Gastrocnemius medialis (tissue), 4 donors: ENCODE results near the gene PRUNE2. TPM values are rescaled to one million over a fixed set of nuclear protein-coding genes. Genes with fewer than 3 reads are reported as not detected.
A peak's percentile ranks its signal among the peaks of the same experiment; 100 is the strongest.

Source experiments
- ATAC-seq, 2 donors: fragments of 150-250 bp; one replicate each; pipeline ENCODE4 v1.9.1; 2016
- DNase-seq, 2 donors: peaks; one replicate each; pipeline ENCODE4 v3.0.0-alpha.2; 2019
- H3K27ac ChIP-seq, 4 donors: fragments of 200-600 bp; sonication (generic); 1 replicate in 1 of 4; 2 replicates in 3 of 4; pipeline ENCODE4 v1.5.1; 2016 to 2018; ENCODE audit warnings: mild to moderate bottlenecking in 2 of 4, moderate library complexity in 1 of 4
- H3K27me3 ChIP-seq, 3 donors: fragments of 200-600 bp; sonication (generic) in 2 of 3; 1 replicate in 1 of 3; 2 replicates in 2 of 3; pipeline versions ENCODE4 v1.5.1 to v1.6.0; 2016 to 2019; ENCODE audit warnings: mild to moderate bottlenecking in 1 of 3, moderate library complexity in 1 of 3
- H3K36me3 ChIP-seq, 2 donors: fragments of 200-600 bp; sonication (generic) in 1 of 2; one replicate each; pipeline ENCODE4 v1.5.1; 2017 to 2018
- H3K4me1 ChIP-seq, 2 donors: fragments of 200-600 bp; sonication (generic) in 1 of 2; one replicate each; pipeline ENCODE4 v1.5.1; 2016 to 2017; ENCODE audit warnings: mild to moderate bottlenecking in 2 of 2
- H3K4me3 ChIP-seq, 4 donors: fragments of 200-600 bp; sonication (generic) in 3 of 4; 1 replicate in 1 of 4; 2 replicates in 3 of 4; pipeline ENCODE4 v1.5.1; 2016 to 2019; ENCODE audit warnings: mild to moderate bottlenecking in 2 of 4
- H3K9me3 ChIP-seq, 3 donors: fragments of 200-600 bp; sonication (generic) in 2 of 3; 1 replicate in 1 of 3; 2 replicates in 2 of 3; pipeline ENCODE4 v1.5.1; 2016 to 2019
- CTCF ChIP-seq, 5 experiments: fragments of 450-650 bp in 3 of 5; fragments of 200-600 bp in 2 of 5; sonication (generic) in 2 of 5; IDR thresholded peaks in 4 of 5; conservative IDR thresholded peaks in 1 of 5; 1 replicate in 4 of 5; 2 replicates in 1 of 5; pipeline ENCODE4 v1.5.1; 2016 to 2019; ENCODE audit warnings: antibody characterized with exemption in 5 of 5, mild to moderate bottlenecking in 3 of 5, moderate library complexity in 3 of 5
- POLR2A ChIP-seq, 2 donors: fragments of 450-650 bp; IDR thresholded peaks; one replicate each; pipeline ENCODE4 v1.6.1; 2017; ENCODE audit warnings: antibody characterized with exemption in 2 of 2, mild to moderate bottlenecking in 2 of 2, moderate library complexity in 2 of 2
- in situ Hi-C, 4 donors: fragments of 200-750 bp; cut with MboI; loops; one replicate each; pipeline versions ENCODE4 v1.15.0 to v1.8.0; 2017; ENCODE audit warnings: low sequenced_read_pairs in 4 of 4
- intact Hi-C: fragments of 100-400 bp; cut with DNase I; formaldehyde crosslinking; loops from one replicate; pipeline ENCODE4 v1.15.1; 2023; ENCODE audit warnings: low total_unique reads
- total RNA-seq, 4 donors: library from RNA; depleted of rRNA; stranded (reverse); fragments of >200 nt; gene quantifications; one replicate each; pipeline versions ENCODE4 v1.1.0 to v1.2.3, GENCODE V29; 2016

The PRUNE2 gene
- total RNA-seq, 4 donors from 2014 or later = 1.6 to 43.5 (median 11.0) TPM

GRCh38 chr9:76912636-76913275 is 6.8 kb upstream of the PRUNE2 start:
- DNase-seq (no peak), ATAC-seq (no peak)
- Histone ChIP-seq H3K4me3 (no peak overlapping the region), H3K27me3 (no peaks in the 10 kb centered on the region), H3K27ac (no peak overlapping the region), H3K9me3 (no peaks in the 10 kb centered on the region), H3K4me1 (no peaks in the 10 kb centered on the region), H3K36me3 (no peaks in the 10 kb centered on the region)
- intact Hi-C loops (no loop called here), in situ Hi-C loops (no loop called here)
- no peak for TF ChIP-seq POLR2A (IDR thresholded peaks at IDR 0.05)
- TF ChIP-seq CTCF (IDR thresholded peaks at IDR 0.05 in 4 of 5, conservative IDR thresholded peaks at IDR 0.05 in 1 of 5) = no peak

- H3K27ac ChIP-seq = no peak overlapping the region
- H3K27me3 ChIP-seq = no peaks in the 10 kb centered on the region
- intact Hi-C loops = no loop called here
- in situ Hi-C loops = no loop called here
- ATAC-seq (no peak), DNase-seq (no peak)
- no peaks in the 10 kb centered on the region for H3K9me3 ChIP-seq
- H3K4me3 ChIP-seq = no peak overlapping the region
- H3K4me1 ChIP-seq = no peaks in the 10 kb centered on the region
- TF ChIP-seq POLR2A (IDR thresholded peaks at IDR 0.05) = no peak
- no peak for TF ChIP-seq CTCF (IDR thresholded peaks at IDR 0.05 in 4 of 5, conservative IDR thresholded peaks at IDR 0.05 in 1 of 5)
- no peaks in the 10 kb centered on the region for H3K36me3 ChIP-seq
Observed at GRCh38 chr9:76911971-76912370, 6.1 kb upstream of the PRUNE2 start.

GRCh38 chr9:76910861-76911260 is 4.9 kb upstream of the PRUNE2 start:
- in situ Hi-C loops = no loop called here
- Histone ChIP-seq H3K27ac (no peak overlapping the region), H3K27me3 (no peaks in the 10 kb centered on the region), H3K4me3 (no peak overlapping the region), H3K4me1 (peaks cover 0 to under 1% of the 10 kb centered on the region in 2 donors), H3K36me3 (no peaks in the 10 kb centered on the region), H3K9me3 (no peaks in the 10 kb centered on the region)
- intact Hi-C loops = no loop called here
- ATAC-seq (no peak), DNase-seq (no peak)
- no peak for TF ChIP-seq POLR2A (IDR thresholded peaks at IDR 0.05)
- TF ChIP-seq CTCF (IDR thresholded peaks at IDR 0.05 in 4 of 5, conservative IDR thresholded peaks at IDR 0.05 in 1 of 5) = no peak

- Histone ChIP-seq H3K4me3 (peak overlapping the region in 3 of 4 donors; percentile 45 to 51 (median 47)), H3K4me1 (peaks cover 12 to 18% of the 10 kb centered on the region in 2 donors), H3K27me3 (no peaks in the 10 kb centered on the region), H3K9me3 (no peaks in the 10 kb centered on the region), H3K27ac (peak overlapping the region in 2 of 4 donors; percentile 3 to 56), H3K36me3 (no peaks in the 10 kb centered on the region)
- in situ Hi-C loops = no loop called here
- no peak for TF ChIP-seq CTCF (IDR thresholded peaks at IDR 0.05 in 4 of 5, conservative IDR thresholded peaks at IDR 0.05 in 1 of 5)
- TF ChIP-seq POLR2A (IDR thresholded peaks at IDR 0.05) = no peak
- intact Hi-C loops = loop anchor here (10.0 kb wide), 2 partner anchors 92 to 248 kb away; no protein-coding TSS in a partner anchor
- DNase-seq = no peak
- ATAC-seq = peak; percentile 10
Observed at GRCh38 chr9:76906647-76906975, 697 bp upstream of the PRUNE2 start.
